ENCODE data around the gene KCND3.

- TF ChIP-seq POLR2A (IDR thresholded peaks at IDR 0.05; ENCODE audit: low read depth, low read length) = no peak
- TF ChIP-seq, protein P1, sequence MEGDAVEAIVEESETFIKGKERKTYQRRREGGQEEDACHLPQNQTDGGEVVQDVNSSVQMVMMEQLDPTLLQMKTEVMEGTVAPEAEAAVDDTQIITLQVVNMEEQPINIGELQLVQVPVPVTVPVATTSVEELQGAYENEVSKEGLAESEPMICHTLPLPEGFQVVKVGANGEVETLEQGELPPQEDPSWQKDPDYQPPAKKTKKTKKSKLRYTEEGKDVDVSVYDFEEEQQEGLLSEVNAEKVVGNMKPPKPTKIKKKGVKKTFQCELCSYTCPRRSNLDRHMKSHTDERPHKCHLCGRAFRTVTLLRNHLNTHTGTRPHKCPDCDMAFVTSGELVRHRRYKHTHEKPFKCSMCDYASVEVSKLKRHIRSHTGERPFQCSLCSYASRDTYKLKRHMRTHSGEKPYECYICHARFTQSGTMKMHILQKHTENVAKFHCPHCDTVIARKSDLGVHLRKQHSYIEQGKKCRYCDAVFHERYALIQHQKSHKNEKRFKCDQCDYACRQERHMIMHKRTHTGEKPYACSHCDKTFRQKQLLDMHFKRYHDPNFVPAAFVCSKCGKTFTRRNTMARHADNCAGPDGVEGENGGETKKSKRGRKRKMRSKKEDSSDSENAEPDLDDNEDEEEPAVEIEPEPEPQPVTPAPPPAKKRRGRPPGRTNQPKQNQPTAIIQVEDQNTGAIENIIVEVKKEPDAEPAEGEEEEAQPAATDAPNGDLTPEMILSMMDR (IDR thresholded peaks at IDR 0.05; ENCODE audit: extremely low read depth in 1 of 2, insufficient read depth in 1 of 2, low read depth in 1 of 2, low read length in 2 of 2) = no peak
Measured at GRCh38 chr1:111795401-111795800, 194.1 kb downstream of the KCND3 start.

Data from endothelial cell of umbilical vein (primary cell).